ENCODE measurements around the gene MTHFD1L. TPM values are rescaled to one million over a fixed set of nuclear protein-coding genes. Genes with fewer than 3 reads are reported as not detected.

The MTHFD1L gene
- polyA plus RNA-seq, 3 donors, result 0.25 to 1.3 (median 0.39) TPM

- no peaks in the 10 kb centered on the region for H3K36me3 ChIP-seq (replicated peaks in 1 of 2; ENCODE audit: control insufficient read depth in 1 of 2, insufficient read depth in 2 of 2, low read length in 2 of 2)
- peaks cover 0 to 5% (median 0%) of the 10 kb centered on the region in 7 donors for H3K9me3 Mint-ChIP-seq
- no peak overlapping the region for H3K9ac ChIP-seq (ENCODE audit: insufficient read depth, low read length, poor library complexity, severe bottlenecking)
- WGBS (ENCODE audit: insufficient coverage), result 100% methylated on average over 3 of the region's 5 CpGs
- DNase-seq, result no peak
- TF ChIP-seq, protein P1, sequence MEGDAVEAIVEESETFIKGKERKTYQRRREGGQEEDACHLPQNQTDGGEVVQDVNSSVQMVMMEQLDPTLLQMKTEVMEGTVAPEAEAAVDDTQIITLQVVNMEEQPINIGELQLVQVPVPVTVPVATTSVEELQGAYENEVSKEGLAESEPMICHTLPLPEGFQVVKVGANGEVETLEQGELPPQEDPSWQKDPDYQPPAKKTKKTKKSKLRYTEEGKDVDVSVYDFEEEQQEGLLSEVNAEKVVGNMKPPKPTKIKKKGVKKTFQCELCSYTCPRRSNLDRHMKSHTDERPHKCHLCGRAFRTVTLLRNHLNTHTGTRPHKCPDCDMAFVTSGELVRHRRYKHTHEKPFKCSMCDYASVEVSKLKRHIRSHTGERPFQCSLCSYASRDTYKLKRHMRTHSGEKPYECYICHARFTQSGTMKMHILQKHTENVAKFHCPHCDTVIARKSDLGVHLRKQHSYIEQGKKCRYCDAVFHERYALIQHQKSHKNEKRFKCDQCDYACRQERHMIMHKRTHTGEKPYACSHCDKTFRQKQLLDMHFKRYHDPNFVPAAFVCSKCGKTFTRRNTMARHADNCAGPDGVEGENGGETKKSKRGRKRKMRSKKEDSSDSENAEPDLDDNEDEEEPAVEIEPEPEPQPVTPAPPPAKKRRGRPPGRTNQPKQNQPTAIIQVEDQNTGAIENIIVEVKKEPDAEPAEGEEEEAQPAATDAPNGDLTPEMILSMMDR (IDR thresholded peaks at IDR 0.05), result no peak
- no peak overlapping the region for H2AFZ ChIP-seq (ENCODE audit: insufficient read depth, low read depth, low read length, poor library complexity, severe bottlenecking)
- peaks cover 2 to 19% (median 17%) of the 10 kb centered on the region in 3 donors for H3K27me3 Mint-ChIP-seq (ENCODE audit: low read depth in 3 of 3)
- H3K4me2 ChIP-seq (replicated peaks; ENCODE audit: extremely low read depth, low read length, poor library complexity, severe bottlenecking), result no peak overlapping the region
- H3K36me3 Mint-ChIP-seq, result no peaks in the 10 kb centered on the region
- no peaks in the 10 kb centered on the region for H3K79me2 ChIP-seq (ENCODE audit: insufficient read depth, low read length)
- H3K27ac Mint-ChIP-seq, result no peak overlapping the region
- H3K4me3 Mint-ChIP-seq, result no peak overlapping the region
- peaks cover 13 to 23% of the 10 kb centered on the region in 2 donors for H3K4me1 ChIP-seq (ENCODE audit: control insufficient read depth in 1 of 2, insufficient read depth in 2 of 2, low read length in 2 of 2)
- no peaks in the 10 kb centered on the region for H3K27me3 ChIP-seq (ENCODE audit: control insufficient read depth in 2 of 2, insufficient read depth in 2 of 2, low read length in 2 of 2)
- H3K4me3 ChIP-seq (replicated peaks in 1 of 3; ENCODE audit: low read depth in 2 of 3, low read length in 3 of 3), result no peak overlapping the region
- H3K27ac ChIP-seq (ENCODE audit: low read depth in 1 of 2, low read length in 2 of 2), result no peak overlapping the region
- intact Hi-C loops (cut with micrococcal nuclease), result no loop called here
- H3K4me1 Mint-ChIP-seq, result peaks cover 13% of the 10 kb centered on the region
- no peaks in the 10 kb centered on the region for H4K20me1 ChIP-seq (ENCODE audit: insufficient read depth, low read length)
- H3K9me3 ChIP-seq (replicated peaks in 1 of 2; ENCODE audit: control insufficient read depth in 1 of 2, insufficient read depth in 1 of 2, low read length in 2 of 2), result no peaks in the 10 kb centered on the region
These were observed 3.3 kb downstream of the MTHFD1L start for GRCh38 chr6:150868759-150869158.

GRCh38 chr6:150874179-150874578, 8.7 kb downstream of the MTHFD1L start:
- Mint-ChIP-seq H3K9me3 (peaks cover 0 to 2% (median 0%) of the 10 kb centered on the region in 7 donors), H3K4me3 (no peak overlapping the region), H3K27me3 (ENCODE audit: low read depth in 3 of 3) (peaks cover 0 to 4% (median 2%) of the 10 kb centered on the region in 3 donors), H3K4me1 (no peaks in the 10 kb centered on the region), H3K27ac (no peak overlapping the region), H3K36me3 (peaks cover 0 to 1% of the 10 kb centered on the region in 2 donors)
- Histone ChIP-seq H3K27me3 (ENCODE audit: control insufficient read depth in 2 of 2, insufficient read depth in 2 of 2, low read length in 2 of 2) (no peaks in the 10 kb centered on the region), H3K9me3 (replicated peaks in 1 of 2; ENCODE audit: control insufficient read depth in 1 of 2, insufficient read depth in 1 of 2, low read length in 2 of 2) (no peaks in the 10 kb centered on the region), H3K4me1 (ENCODE audit: control insufficient read depth in 1 of 2, insufficient read depth in 2 of 2, low read length in 2 of 2) (no peaks in the 10 kb centered on the region), H3K27ac (ENCODE audit: low read depth in 1 of 2, low read length in 2 of 2) (no peak overlapping the region), H3K79me2 (ENCODE audit: insufficient read depth, low read length) (no peaks in the 10 kb centered on the region), H3K9ac (ENCODE audit: insufficient read depth, low read length, poor library complexity, severe bottlenecking) (no peak overlapping the region), H3K4me2 (replicated peaks; ENCODE audit: extremely low read depth, low read length, poor library complexity, severe bottlenecking) (no peak overlapping the region), H2AFZ (ENCODE audit: insufficient read depth, low read depth, low read length, poor library complexity, severe bottlenecking) (no peak overlapping the region), H3K4me3 (replicated peaks in 1 of 3; ENCODE audit: low read depth in 2 of 3, low read length in 3 of 3) (no peak overlapping the region), H3K36me3 (replicated peaks in 1 of 2; ENCODE audit: control insufficient read depth in 1 of 2, insufficient read depth in 2 of 2, low read length in 2 of 2) (no peaks in the 10 kb centered on the region), H4K20me1 (ENCODE audit: insufficient read depth, low read length) (no peaks in the 10 kb centered on the region)
- DNase-seq, result no peak
- intact Hi-C loops (cut with micrococcal nuclease), result no loop called here
- TF ChIP-seq, protein P1 (IDR thresholded peaks at IDR 0.05), result no peak
- WGBS (ENCODE audit: insufficient coverage), result 96% methylated on average over 6 of the region's 6 CpGs

Measured in CD14-positive monocyte (primary cell).